ELF-1 (cell line): ENCODE results near the gene MPRIP.

Experiments
- DNase-seq: peaks from one replicate; pipeline ENCODE4 v3.0.0-alpha.2; 2016; ENCODE audit warnings: low read depth, low spot score

MPRIP gene

GRCh38 chr17:17231621-17232302, 189.5 kb downstream of the MPRIP start:
- no peak for DNase-seq

GRCh38 chr17:17232303-17232621, 190.0 kb downstream of the MPRIP start:
- no peak for DNase-seq

GRCh38 chr17:17235212-17236174, 193.2 kb downstream of the MPRIP start:
- DNase-seq: peak; percentile 30

GRCh38 chr17:17236295-17237025, 194.2 kb downstream of the MPRIP start:
- peak; percentile 23 for DNase-seq

GRCh38 chr17:17237026-17237799, 195.0 kb downstream of the MPRIP start, which contains the start of gene FLCN:
Gene FLCN, minus strand, starts transcription at chr17:17237168. Its CDS starts 9,031 bp downstream, at chr17:17228137.
- peak; percentile 88 for DNase-seq

- no peak for DNase-seq
Measured at GRCh38 chr17:17239832-17240231, 197.6 kb downstream of the MPRIP start.

- DNase-seq: no peak
Measured at GRCh38 chr17:17241656-17242055, 199.4 kb downstream of the MPRIP start.

- DNase-seq: no peak
Measured at GRCh38 chr17:17242246-17242645, 200.0 kb downstream of the MPRIP start.
